ENCODE measurements around the gene PTPRU.

Gene PTPRU

GRCh38 chr1:29247571-29248273 lies 11.4 kb downstream of the PTPRU start:
- Histone ChIP-seq H4K20me1 (ENCODE audit: control insufficient read depth, insufficient read depth, low read depth, low read length) (no peaks in the 10 kb centered on the region), H3K27me3 (ENCODE audit: control insufficient read depth, low read length) (no peaks in the 10 kb centered on the region), H3K4me1 (ENCODE audit: control insufficient read depth, low read length) (no peaks in the 10 kb centered on the region), H3K4me2 (ENCODE audit: low read length) (no peak overlapping the region), H3K79me2 (ENCODE audit: control insufficient read depth, low read length) (no peaks in the 10 kb centered on the region), H3K4me3 (ENCODE audit: low read length) (no peak overlapping the region), H3K36me3 (ENCODE audit: control insufficient read depth, low read length) (no peaks in the 10 kb centered on the region), H3K9me3 (ENCODE audit: control insufficient read depth, insufficient read depth, low read length) (no peaks in the 10 kb centered on the region), H3K9me2 (replicated peaks; ENCODE audit: control insufficient read depth, low read length) (no peaks in the 10 kb centered on the region), H3K27ac (ENCODE audit: low read depth, low read length) (no peak overlapping the region), H3F3A (ENCODE audit: control insufficient read depth, insufficient read depth) (no peaks in the 10 kb centered on the region)
- TF ChIP-seq EZH2phosphoT487 (IDR thresholded peaks at IDR 0.05; ENCODE audit: borderline replicate concordance, low read length), result no peak
- no peak for TF ChIP-seq CTCF (IDR thresholded peaks at IDR 0.05; ENCODE audit: low read depth, low read length, poor library complexity, severe bottlenecking)

- Histone ChIP-seq H3K4me1 (ENCODE audit: control insufficient read depth, low read length) (no peaks in the 10 kb centered on the region), H3K27ac (ENCODE audit: low read depth, low read length) (no peak overlapping the region)
- TF ChIP-seq CTCF (IDR thresholded peaks at IDR 0.05; ENCODE audit: low read depth, low read length, poor library complexity, severe bottlenecking), result no peak
- TF ChIP-seq EZH2phosphoT487 (IDR thresholded peaks at IDR 0.05; ENCODE audit: borderline replicate concordance, low read length), result no peak
These were observed 12.1 kb downstream of the PTPRU start for GRCh38 chr1:29248409-29248808.

GRCh38 chr1:29249170-29249691 lies 12.9 kb downstream of the PTPRU start:
- H3K4me2 ChIP-seq (ENCODE audit: low read length), result no peak overlapping the region
- H3K36me3 ChIP-seq (ENCODE audit: control insufficient read depth, low read length), result no peaks in the 10 kb centered on the region
- no peaks in the 10 kb centered on the region for H3K27me3 ChIP-seq (ENCODE audit: control insufficient read depth, low read length)
- H4K20me1 ChIP-seq (ENCODE audit: control insufficient read depth, insufficient read depth, low read depth, low read length), result no peaks in the 10 kb centered on the region
- no peaks in the 10 kb centered on the region for H3K9me3 ChIP-seq (ENCODE audit: control insufficient read depth, insufficient read depth, low read length)
- H3K4me3 ChIP-seq (ENCODE audit: low read length), result no peak overlapping the region
- H3K79me2 ChIP-seq (ENCODE audit: control insufficient read depth, low read length), result no peaks in the 10 kb centered on the region
- no peaks in the 10 kb centered on the region for H3F3A ChIP-seq (ENCODE audit: control insufficient read depth, insufficient read depth)
- no peaks in the 10 kb centered on the region for H3K4me1 ChIP-seq (ENCODE audit: control insufficient read depth, low read length)
- H3K9me2 ChIP-seq (replicated peaks; ENCODE audit: control insufficient read depth, low read length), result no peaks in the 10 kb centered on the region
- no peak for TF ChIP-seq EZH2phosphoT487 (IDR thresholded peaks at IDR 0.05; ENCODE audit: borderline replicate concordance, low read length)
- no peak overlapping the region for H3K27ac ChIP-seq (ENCODE audit: low read depth, low read length)

More at GRCh38 chr1:29248409-29248808, 12.1 kb downstream of the PTPRU start:
- no peaks in the 10 kb centered on the region for H3K79me2 ChIP-seq (ENCODE audit: control insufficient read depth, low read length)
- no peaks in the 10 kb centered on the region for H3K9me3 ChIP-seq (ENCODE audit: control insufficient read depth, insufficient read depth, low read length)
- H3K4me3 ChIP-seq (ENCODE audit: low read length), result no peak overlapping the region
- no peaks in the 10 kb centered on the region for H3F3A ChIP-seq (ENCODE audit: control insufficient read depth, insufficient read depth)
- H4K20me1 ChIP-seq (ENCODE audit: control insufficient read depth, insufficient read depth, low read depth, low read length), result no peaks in the 10 kb centered on the region
- no peaks in the 10 kb centered on the region for H3K9me2 ChIP-seq (replicated peaks; ENCODE audit: control insufficient read depth, low read length)
- no peaks in the 10 kb centered on the region for H3K36me3 ChIP-seq (ENCODE audit: control insufficient read depth, low read length)
- H3K4me2 ChIP-seq (ENCODE audit: low read length), result no peak overlapping the region
- no peaks in the 10 kb centered on the region for H3K27me3 ChIP-seq (ENCODE audit: control insufficient read depth, low read length)

GRCh38 chr1:29249951-29250581 lies 13.7 kb downstream of the PTPRU start:
- Histone ChIP-seq H3F3A (ENCODE audit: control insufficient read depth, insufficient read depth) (no peaks in the 10 kb centered on the region), H3K4me1 (ENCODE audit: control insufficient read depth, low read length) (no peaks in the 10 kb centered on the region), H3K27ac (ENCODE audit: low read depth, low read length) (no peak overlapping the region), H3K9me3 (ENCODE audit: control insufficient read depth, insufficient read depth, low read length) (no peaks in the 10 kb centered on the region), H3K27me3 (ENCODE audit: control insufficient read depth, low read length) (no peaks in the 10 kb centered on the region), H4K20me1 (ENCODE audit: control insufficient read depth, insufficient read depth, low read depth, low read length) (no peaks in the 10 kb centered on the region), H3K79me2 (ENCODE audit: control insufficient read depth, low read length) (no peaks in the 10 kb centered on the region), H3K4me3 (ENCODE audit: low read length) (no peak overlapping the region), H3K4me2 (ENCODE audit: low read length) (no peak overlapping the region), H3K36me3 (ENCODE audit: control insufficient read depth, low read length) (no peaks in the 10 kb centered on the region), H3K9me2 (replicated peaks; ENCODE audit: control insufficient read depth, low read length) (no peaks in the 10 kb centered on the region)
- TF ChIP-seq CTCF (IDR thresholded peaks at IDR 0.05; ENCODE audit: low read depth, low read length, poor library complexity, severe bottlenecking) (no peak), EZH2phosphoT487 (IDR thresholded peaks at IDR 0.05; ENCODE audit: borderline replicate concordance, low read length) (no peak)
